K562 (cell line): Measurements from ENCODE around the gene MRNIP. TPM values are rescaled to one million over a fixed set of nuclear protein-coding genes. Genes with fewer than 3 reads are reported as not detected.

ENCODE experiments used
- ATAC-seq: fragments of 200-7000 bp; cut with Tn5 transposase; 3 replicates; pipeline ENCODE4 v1.9.1; 2020; ENCODE audit warnings: moderate library complexity
- BruUV-seq: library from RNA; stranded (reverse); fragments of 400-500 nt; replicated peaks from 2 replicates; lab custom pipeline; 2021; lab: Mats Ljungman, UMichigan
- CTCF ChIA-PET: fragments of 300-600 bp; formaldehyde crosslinking; extraction: SDS; loops from one replicate; lab custom pipeline; 2021; ENCODE audit warnings: low intra/inter-chr PET ratio; lab: Yijun Ruan, JAX
- POLR2A ChIA-PET: fragments of 300-600, 350-650 bp; sonication (Branson Sonifier 250); formaldehyde crosslinking; extraction: SDS; loops from one replicate; lab custom pipeline; 2021; ENCODE audit warnings: antibody characterized with exemption, inconsistent platforms; lab: Yijun Ruan, JAX
- DNase-seq, 4 experiments: peaks; one replicate each; pipeline versions ENCODE4 v3.0.0 to v3.0.0-alpha.2; 2011 to 2018; ENCODE audit warnings: low spot score in 3 of 4, mixed read lengths in 3 of 4; ENCODE audit errors: extremely low read depth in 1 of 4
- FAIRE-seq: peaks from 2 replicates; lab custom pipeline; 2011; peaks lifted over from hg19 to GRCh38; lab: Jason Lieb, UNC
- H2AFZ ChIP-seq: 2 replicates; pipeline ENCODE4 v1.6.0; 2011; ENCODE audit warnings: low read depth, low read length, control low read depth, inconsistent platforms
- H3K27ac ChIP-seq: fragments of 200-600 bp; 3 replicates; pipeline ENCODE4 v1.8.0; 2011; ENCODE audit warnings: low read depth, mild to moderate bottlenecking, control low read depth, inconsistent platforms, low read length, moderate library complexity, mixed read lengths; ENCODE audit errors: extremely low read depth
- H3K27me3 ChIP-seq, 2 experiments: fragments of 300-600 bp in 1 of 2; 2 replicates in 1 of 2; 3 replicates in 1 of 2; pipeline versions ENCODE4 v1.6.0 to v1.8.0; 2011; ENCODE audit warnings: inconsistent platforms in 2 of 2, low read length in 2 of 2, mild to moderate bottlenecking in 1 of 2, mixed read lengths in 1 of 2, moderate library complexity in 1 of 2; ENCODE audit not compliant: control insufficient read depth in 2 of 2, insufficient read depth in 2 of 2
- H3K36me3 ChIP-seq: fragments of 300-600 bp; 3 replicates; pipeline ENCODE4 v1.8.0; 2011; ENCODE audit warnings: mild to moderate bottlenecking, low read length, inconsistent platforms; ENCODE audit not compliant: control insufficient read depth, insufficient read depth
- H3K4me1 ChIP-seq, 2 experiments: fragments of 200-600 bp in 1 of 2; replicated peaks in 1 of 2; 2 replicates in 1 of 2; 3 replicates in 1 of 2; pipeline versions ENCODE4 v1.5.1 to v1.8.0; 2011; ENCODE audit warnings: inconsistent platforms in 2 of 2, low read length in 2 of 2, mild to moderate bottlenecking in 1 of 2, mixed read lengths in 1 of 2, moderate library complexity in 1 of 2; ENCODE audit not compliant: control insufficient read depth in 2 of 2, insufficient read depth in 2 of 2
- H3K4me2 ChIP-seq: 2 replicates; pipeline ENCODE4 v1.6.1; 2011; ENCODE audit warnings: low read length, control low read depth, inconsistent platforms, mixed read lengths; ENCODE audit not compliant: insufficient read depth
- H3K4me3 ChIP-seq: fragments of 200-600 bp; sonication (generic), shearing (Covaris generic); 2 replicates; pipeline ENCODE4 v1.5.1; 2016; ENCODE audit warnings: control low read depth, inconsistent platforms
- H3K79me2 ChIP-seq: fragments of 200-600 bp; 3 replicates; pipeline ENCODE4 v1.8.0; 2011; ENCODE audit warnings: low read length, inconsistent platforms; ENCODE audit not compliant: control insufficient read depth, insufficient read depth
- H3K9ac ChIP-seq, 2 experiments: 2 replicates each; pipeline versions ENCODE4 v1.6.0 to v1.6.1; 2011; ENCODE audit warnings: low read depth in 2 of 2, low read length in 2 of 2, control low read depth in 1 of 2, inconsistent platforms in 1 of 2, mild to moderate bottlenecking in 1 of 2, mixed read lengths in 1 of 2; ENCODE audit not compliant: insufficient read depth in 1 of 2
- H3K9me1 ChIP-seq: one replicate; pipeline ENCODE4 v1.6.0; 2011; ENCODE audit warnings: inconsistent platforms, mild to moderate bottlenecking, low read length, moderate library complexity; ENCODE audit not compliant: control insufficient read depth, insufficient read depth
- H3K9me3 ChIP-seq: replicated peaks from 2 replicates; pipeline ENCODE4 v1.5.1; 2011; ENCODE audit warnings: low read depth, low read length, inconsistent platforms; ENCODE audit not compliant: control insufficient read depth, insufficient read depth
- H4K20me1 ChIP-seq: replicated peaks from 2 replicates; pipeline ENCODE4 v1.6.1; 2011; ENCODE audit warnings: low read length, inconsistent platforms, mixed read lengths; ENCODE audit not compliant: control insufficient read depth, insufficient read depth
- BHLHE40 ChIP-seq: IDR thresholded peaks from 2 replicates; pipeline ENCODE4 v1.6.1; 2011; ENCODE audit warnings: low read length, improper control_type of control experiment
- CTBP1 ChIP-seq: fragments of 450-650 bp; IDR thresholded peaks from 2 replicates; pipeline ENCODE4 v1.6.1; 2016; ENCODE audit warnings: borderline replicate concordance
- GMEB1 ChIP-seq: fragments of 250-450 bp; sonication (Bioruptor Pico); IDR thresholded peaks from 2 replicates; pipeline ENCODE4 v1.4.0; 2020; ENCODE audit warnings: mild to moderate bottlenecking
- HDAC2 ChIP-seq: fragments of 450-650 bp; IDR thresholded peaks from 2 replicates; pipeline ENCODE4 v1.6.1; 2016; ENCODE audit warnings: mild to moderate bottlenecking
- HDAC6 ChIP-seq: IDR thresholded peaks from 2 replicates; pipeline ENCODE4 v1.6.1; 2012; ENCODE audit warnings: low read depth, mild to moderate bottlenecking, control low read depth, inconsistent platforms, low read length, moderate library complexity
- HMGN3 ChIP-seq: IDR thresholded peaks from 2 replicates; pipeline ENCODE4 v1.6.1; 2011; ENCODE audit warnings: borderline replicate concordance, low read depth, mild to moderate bottlenecking, mixed read lengths, low read length; ENCODE audit not compliant: insufficient read length; ENCODE audit errors: extremely low read depth
- HNRNPL ChIP-seq: fragments of 200-400 bp; formaldehyde crosslinking; IDR thresholded peaks from 2 replicates; pipeline ENCODE4 v1.6.1; 2017; ENCODE audit warnings: low read depth, mild to moderate bottlenecking, low read length
- MBD1 ChIP-seq: fragments of 250-450 bp; sonication (Bioruptor Pico); IDR thresholded peaks from 2 replicates; pipeline ENCODE4 v1.8.0; 2022; ENCODE audit warnings: inconsistent platforms
- TCF7 ChIP-seq: sonication (generic); IDR thresholded peaks from 2 replicates; pipeline ENCODE4 v1.6.1; 2016; ENCODE audit warnings: antibody characterized with exemption, borderline replicate concordance
- TFE3 ChIP-seq: fragments of 450-650 bp; formaldehyde crosslinking; IDR thresholded peaks from 2 replicates; pipeline ENCODE4 v1.4.0; 2020; ENCODE audit warnings: mild to moderate bottlenecking, mixed read lengths
- TGIF2 ChIP-seq: sonication (generic); formaldehyde crosslinking; IDR thresholded peaks from 2 replicates; pipeline ENCODE4 v1.8.1; 2022; ENCODE audit warnings: mild to moderate bottlenecking, missing genetic modification reagents, moderate library complexity
- TOE1 ChIP-seq, 2 experiments: fragments of 450-650 bp in 1 of 2; sonication (generic) in 1 of 2; formaldehyde crosslinking in 1 of 2; IDR thresholded peaks; 2 replicates each; pipeline versions ENCODE4 v1.7.1 to v1.8.0; 2016 to 2022; ENCODE audit warnings: borderline replicate concordance in 2 of 2, mild to moderate bottlenecking in 2 of 2, antibody characterized with exemption in 1 of 2, inconsistent platforms in 1 of 2, low read depth in 1 of 2, missing genetic modification reagents in 1 of 2, moderate library complexity in 1 of 2
- ZNF274 ChIP-seq: IDR thresholded peaks from 2 replicates; pipeline ENCODE4 v1.6.1; 2011; ENCODE audit warnings: low read depth, mild to moderate bottlenecking, low read length, moderate library complexity, borderline replicate concordance
- ZNF324 ChIP-seq: fragments of 250-450 bp; sonication (Bioruptor Pico); IDR thresholded peaks from 2 replicates; pipeline ENCODE4 v1.4.0; 2020; ENCODE audit warnings: mild to moderate bottlenecking
- ZNF561 ChIP-seq: fragments of 450-650 bp; formaldehyde crosslinking; conservative IDR thresholded peaks from 2 replicates; pipeline ENCODE4 v1.4.0; 2020; ENCODE audit warnings: mild to moderate bottlenecking, moderate library complexity
- ZNF76 ChIP-seq: fragments of 250-450 bp; sonication (Bioruptor Pico); IDR thresholded peaks from 2 replicates; pipeline ENCODE4 v1.4.0; 2020; ENCODE audit warnings: mild to moderate bottlenecking, moderate library complexity, borderline replicate concordance
- WGBS: fragments of 100-300 bp; shearing (Covaris generic); methylation state at CpG from one replicate; pipeline ENCODE4 v1.1.6; 2016; ENCODE audit warnings: low coverage, mixed read lengths; ENCODE audit not compliant: insufficient coverage; ENCODE audit errors: missing lambda C conversion rate; 5-methylcytosine and 5-hydroxymethylcytosine counted together
- in situ Hi-C: fragments of 300-500 bp; cut with MboI; formaldehyde crosslinking; loops from 4 replicates; pipeline ENCODE4 v1.15.0; 2018; ENCODE audit warnings: inconsistent platforms, mixed read lengths
- intact Hi-C: fragments of 100-400 bp; cut with micrococcal nuclease; formaldehyde crosslinking; loops from 2 replicates; pipeline ENCODE4 v1.14.2; 2022
- polyA plus RNA-seq, 8 experiments: library from polyadenylated mRNA; depleted of rRNA in 4 of 8; stranded (reverse) in 5 of 8; unstranded in 3 of 8; fragments of >200 nt; fragmentation: Nextera tagmentation in 2 of 8; fragmentation: Illumina TruSeq in 1 of 8; extraction: Ambion mirVana in 2 of 8; extraction: Trizol in 1 of 8; gene quantifications; 2 replicates each; pipeline versions ENCODE4 v1.2.1 to v1.2.3, GENCODE V29; 2011 to 2014; ENCODE audit warnings: inconsistent platforms in 1 of 8, missing spikeins in 1 of 8
- total RNA-seq, 7 experiments: library from RNA; depleted of rRNA in 6 of 7; stranded (reverse); fragments of >200 nt in 6 of 7; fragmentation: Illumina TruSeq in 2 of 7; extraction: Trizol in 2 of 7; gene quantifications; 2 replicates each; pipeline versions ENCODE4 v1.2.1 to v1.2.3, GENCODE V29; 2011 to 2021; ENCODE audit warnings: low replicate concordance in 1 of 7

The MRNIP gene
- total and polyA plus RNA-seq, 9 of the 15 experiments (the other 6 are each of a cell fraction or from before 2014, with no cell fraction given), result 3.6 to 39.0 (median 16.8) TPM

- peaks cover 0 to under 1% of the 10 kb centered on the region in 2 experiments; a peak in 1 of 5 replicates for H3K4me1 ChIP-seq
- TF ChIP-seq TOE1 (IDR thresholded peaks at IDR 0.05; ENCODE audit: borderline replicate concordance) (no peak), TOE1 (CRISPR knock-in tag; IDR thresholded peaks at IDR 0.05; ENCODE audit: borderline replicate concordance, low read depth) (no peak), GMEB1 (CRISPR knock-in tag) (no peak), ZNF76 (CRISPR knock-in tag) (no peak), HDAC6 (no peak), TFE3 (CRISPR knock-in tag) (no peak), ZNF561 (CRISPR knock-in tag) (no peak), CTBP1 (no peak), ZNF324 (CRISPR knock-in tag) (no peak), TCF7 (no peak), HNRNPL (no peak), MBD1 (CRISPR knock-in tag) (no peak), TGIF2 (CRISPR knock-in tag) (no peak), ZNF274 (no peak), HMGN3 (no peak), BHLHE40 (no peak), HDAC2 (no peak)
- H3K4me3 ChIP-seq, result no peak overlapping the region
- 85% methylated on average over 16 of the region's 16 CpGs for WGBS
- H3K27me3 ChIP-seq, result no peaks in the 10 kb centered on the region
- intact Hi-C loops (no loop called here), in situ Hi-C loops (no loop called here)
- no peaks in the 10 kb centered on the region for H3K9me3 ChIP-seq
- BruUV-seq, result no TSS peak
- ChIA-PET CTCF (no interaction called here), POLR2A (interaction anchor here (0.6 to 0.7 kb wide), 2 partner anchors 115 to 126 kb away, joined by 3 read pairs; no protein-coding TSS in a partner anchor)
- no peak overlapping the region for H3K4me2 ChIP-seq
- no peak overlapping the region for H2AFZ ChIP-seq
- H3K36me3 ChIP-seq, result peaks cover 77% of the 10 kb centered on the region; the same call in 2 of the 3 replicates
- no peaks in the 10 kb centered on the region; the same call in 1 of the 2 replicates for H4K20me1 ChIP-seq
- no peaks in the 10 kb centered on the region for H3K79me2 ChIP-seq
- no peak for FAIRE-seq
- H3K27ac ChIP-seq, result no peak overlapping the region
- no peaks in the 10 kb centered on the region for H3K9me1 ChIP-seq
- DNase-seq, result no peak
- ATAC-seq, result no peak
- no peak overlapping the region for H3K9ac ChIP-seq
Measured at GRCh38 chr5:179875741-179876609, 17.4 kb upstream of the MRNIP start.
